Small intestine (tissue), 7 donors: ENCODE results near the gene TOM1L2. TPM values are rescaled to one million over a fixed set of nuclear protein-coding genes. Genes with fewer than 3 reads are reported as not detected.

Experiments
- DNase-seq, 2 donors: peaks; one replicate each; pipeline versions ENCODE4 v3.0.0 to v3.0.0-alpha.2; 2013
- FAIRE-seq: peaks from 2 replicates; lab custom pipeline; 2012; peaks lifted over from hg19 to GRCh38; lab: Jason Lieb, UNC
- H3K27ac ChIP-seq, 3 donors: one replicate each; pipeline ENCODE4 v1.5.1; 2013; ENCODE audit warnings: low read length in 2 of 3, mild to moderate bottlenecking in 2 of 3, control low read depth in 1 of 3, inconsistent platforms in 1 of 3, low read depth in 1 of 3, moderate library complexity in 1 of 3
- H3K27me3 ChIP-seq, 3 donors: one replicate each; pipeline ENCODE4 v1.6.1; 2013; ENCODE audit warnings: low read length in 3 of 3, inconsistent platforms in 1 of 3; ENCODE audit not compliant: control insufficient read depth in 3 of 3, insufficient read depth in 3 of 3
- H3K36me3 ChIP-seq, 3 donors: one replicate each; pipeline ENCODE4 v1.6.1; 2013; ENCODE audit warnings: low read length in 3 of 3, inconsistent platforms in 1 of 3, low read depth in 1 of 3, mild to moderate bottlenecking in 1 of 3, moderate library complexity in 1 of 3; ENCODE audit not compliant: control insufficient read depth in 3 of 3, insufficient read depth in 2 of 3
- H3K4me1 ChIP-seq, 3 donors: one replicate each; pipeline ENCODE4 v1.6.1; 2013; ENCODE audit warnings: low read length in 2 of 3, inconsistent platforms in 1 of 3, low read depth in 1 of 3, mild to moderate bottlenecking in 1 of 3, moderate library complexity in 1 of 3; ENCODE audit not compliant: control insufficient read depth in 3 of 3, insufficient read depth in 2 of 3
- H3K4me3 ChIP-seq, 3 donors: one replicate each; pipeline ENCODE4 v1.5.1; 2013; ENCODE audit warnings: low read length in 3 of 3, control low read depth in 1 of 3, inconsistent platforms in 1 of 3, low read depth in 1 of 3, mild to moderate bottlenecking in 1 of 3, moderate library complexity in 1 of 3
- H3K9me3 ChIP-seq, 2 donors: one replicate each; pipeline ENCODE4 v1.6.1; 2013; ENCODE audit warnings: low read depth in 1 of 2, low read length in 1 of 2; ENCODE audit not compliant: control insufficient read depth in 2 of 2, insufficient read depth in 1 of 2
- WGBS, 3 donors: extraction: QIAGEN DNeasy Blood & Tissue Kit; methylation state at CpG; one replicate each; pipeline ENCODE4 v1.1.7; 2013; 5-methylcytosine and 5-hydroxymethylcytosine counted together
- polyA plus RNA-seq, 4 donors: library from polyadenylated mRNA; stranded (reverse) in 3 of 4; unstranded in 1 of 4; fragments of 200-250 nt in 3 of 4; fragments of 120-200 nt in 1 of 4; gene quantifications; one replicate each; pipeline versions ENCODE4 v1.2.1 to v1.2.3, GENCODE V29; 2013
- donor health status: healthy with polysubstance abuse.
- donor health status: control.
- donor health status: control.
- donor health status: Bipolar disorder and iron deficiency.
- donor health status: healthy.

The TOM1L2 gene
- polyA plus RNA-seq, 4 donors: 14.3 to 26.6 (median 24.7) TPM

DNA sequence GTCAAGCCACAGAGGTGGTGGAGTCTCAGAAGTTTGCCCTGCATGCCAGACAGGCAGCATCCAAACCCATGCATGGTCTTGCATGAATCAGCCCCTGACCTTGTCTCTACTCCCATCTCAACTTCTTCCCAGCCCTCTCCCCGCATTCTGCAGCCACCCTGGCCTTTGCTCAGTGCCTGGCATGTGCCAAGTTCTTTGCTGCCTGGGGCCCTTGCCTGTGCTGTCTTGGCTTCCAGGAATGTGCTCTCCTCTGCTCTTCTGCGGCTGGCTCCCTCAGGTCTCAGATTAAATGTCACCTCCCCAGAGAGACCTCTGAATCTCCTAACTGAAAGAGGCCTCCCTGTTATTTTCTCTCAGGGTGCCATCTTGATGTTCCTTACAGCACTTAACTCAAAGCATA is 18.1 kb upstream of the TOM1L2 start:
- no peaks in the 10 kb centered on the region for H3K9me3 ChIP-seq
- no peak overlapping the region for H3K4me3 ChIP-seq
- no peak overlapping the region for H3K27ac ChIP-seq
- H3K4me1 ChIP-seq: no peaks in the 10 kb centered on the region
- DNase-seq (no peak), FAIRE-seq (no peak)
- no peaks in the 10 kb centered on the region for H3K36me3 ChIP-seq
- no peaks in the 10 kb centered on the region for H3K27me3 ChIP-seq
- WGBS, 3 donors: 67 to 85% (median 69%) methylated on average over 2 of the region's 2 CpGs

- WGBS, 3 donors: 70 to 87% (median 78%) methylated on average over 10 of the region's 10 CpGs
- Histone ChIP-seq H3K4me3 (no peak overlapping the region), H3K27me3 (no peaks in the 10 kb centered on the region), H3K9me3 (no peaks in the 10 kb centered on the region), H3K4me1 (no peaks in the 10 kb centered on the region), H3K27ac (no peak overlapping the region), H3K36me3 (no peaks in the 10 kb centered on the region)
- DNase-seq: no peak
- no peak for FAIRE-seq
These were observed 17.4 kb upstream of the TOM1L2 start for GRCh38 chr17:17989618-17990017.

DNA sequence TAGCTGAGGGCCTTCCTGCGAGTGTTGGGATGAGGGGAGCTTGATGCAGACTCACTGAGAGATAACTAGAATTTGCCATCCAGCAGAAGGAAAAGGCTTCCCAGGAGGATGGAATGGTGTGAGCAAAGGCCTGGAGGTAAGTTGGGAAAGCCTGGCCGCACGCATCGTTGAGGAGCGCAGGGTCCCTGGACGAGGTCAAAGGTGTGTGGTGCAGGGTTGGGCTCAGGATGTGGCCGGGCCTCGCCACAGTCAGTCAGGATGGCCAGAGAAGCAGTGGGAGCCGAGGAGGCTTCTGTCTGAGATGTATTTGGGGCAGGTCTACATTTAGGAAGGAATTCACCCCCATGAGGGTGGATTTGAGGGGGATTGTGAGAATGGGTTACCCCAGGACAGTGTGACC is 16.9 kb upstream of the TOM1L2 start:
- Histone ChIP-seq H3K4me3 (no peak overlapping the region), H3K27me3 (no peaks in the 10 kb centered on the region), H3K9me3 (no peaks in the 10 kb centered on the region), H3K27ac (no peak overlapping the region), H3K36me3 (no peaks in the 10 kb centered on the region), H3K4me1 (no peaks in the 10 kb centered on the region)
- DNase-seq (no peak), FAIRE-seq (no peak)
- WGBS, 3 donors: 90 to 96% (median 91%) methylated on average over 9 of the region's 9 CpGs

DNA sequence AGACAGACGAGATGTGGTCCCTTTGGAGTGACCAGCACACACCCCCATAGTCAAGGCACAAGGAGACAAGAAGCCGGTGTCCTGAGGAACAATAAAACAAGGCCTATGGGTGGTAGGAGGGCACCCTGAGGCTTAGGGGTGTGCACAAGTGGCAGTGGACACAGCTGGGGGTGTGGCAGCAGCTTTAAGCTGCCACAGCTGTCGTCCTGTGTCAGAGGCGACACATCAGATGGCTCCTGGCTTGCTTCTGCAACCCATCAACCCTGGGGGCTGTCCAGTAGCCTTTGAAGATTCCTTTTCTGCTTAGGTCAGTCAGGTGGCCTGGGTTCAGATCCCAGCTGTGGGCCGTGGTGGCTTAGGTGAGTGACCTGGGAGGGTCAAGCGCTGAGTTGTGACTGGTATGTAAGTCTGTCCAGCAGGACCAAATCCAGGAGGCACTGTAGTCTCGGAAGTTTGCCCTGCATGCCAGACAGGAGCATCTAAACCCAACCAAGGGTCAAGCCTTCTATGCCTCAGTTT is 16.3 kb upstream of the TOM1L2 start:
- H3K27me3 ChIP-seq: no peaks in the 10 kb centered on the region
- no peak overlapping the region for H3K27ac ChIP-seq
- H3K9me3 ChIP-seq: no peaks in the 10 kb centered on the region
- DNase-seq: no peak
- no peak for FAIRE-seq
- no peak overlapping the region for H3K4me3 ChIP-seq
- H3K36me3 ChIP-seq: no peaks in the 10 kb centered on the region
- no peaks in the 10 kb centered on the region for H3K4me1 ChIP-seq
- 80 to 89% (median 85%) methylated on average over 7 of the region's 7 CpGs for WGBS, 3 donors

DNA sequence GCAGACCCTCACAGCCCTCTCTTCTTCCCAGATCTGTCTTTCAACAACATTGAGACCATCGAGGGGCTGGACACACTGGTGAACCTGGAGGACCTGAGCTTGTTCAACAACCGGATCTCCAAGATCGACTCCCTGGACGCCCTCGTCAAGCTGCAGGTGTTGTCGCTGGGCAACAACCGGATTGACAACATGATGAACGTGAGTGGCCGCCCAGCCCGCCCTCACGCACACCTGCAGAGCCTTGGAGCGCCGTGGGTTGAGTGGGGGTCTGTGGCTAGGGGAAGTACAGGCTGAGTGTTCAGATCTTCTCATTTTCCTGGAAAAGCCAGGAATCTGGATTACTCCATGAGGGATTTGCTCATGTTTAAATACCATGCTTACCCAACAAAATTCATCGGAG is 15.7 kb upstream of the TOM1L2 start:
- 42 to 70% (median 69%) methylated on average over 14 of the region's 14 CpGs for WGBS, 3 donors
- H3K36me3 ChIP-seq: no peaks in the 10 kb centered on the region
- H3K4me3 ChIP-seq: no peak overlapping the region
- no peaks in the 10 kb centered on the region for H3K9me3 ChIP-seq
- H3K4me1 ChIP-seq: no peaks in the 10 kb centered on the region
- no peak overlapping the region for H3K27ac ChIP-seq
- DNase-seq (peak in 1 of 2 donors; percentile 20), FAIRE-seq (no peak)
- H3K27me3 ChIP-seq: no peaks in the 10 kb centered on the region

DNA sequence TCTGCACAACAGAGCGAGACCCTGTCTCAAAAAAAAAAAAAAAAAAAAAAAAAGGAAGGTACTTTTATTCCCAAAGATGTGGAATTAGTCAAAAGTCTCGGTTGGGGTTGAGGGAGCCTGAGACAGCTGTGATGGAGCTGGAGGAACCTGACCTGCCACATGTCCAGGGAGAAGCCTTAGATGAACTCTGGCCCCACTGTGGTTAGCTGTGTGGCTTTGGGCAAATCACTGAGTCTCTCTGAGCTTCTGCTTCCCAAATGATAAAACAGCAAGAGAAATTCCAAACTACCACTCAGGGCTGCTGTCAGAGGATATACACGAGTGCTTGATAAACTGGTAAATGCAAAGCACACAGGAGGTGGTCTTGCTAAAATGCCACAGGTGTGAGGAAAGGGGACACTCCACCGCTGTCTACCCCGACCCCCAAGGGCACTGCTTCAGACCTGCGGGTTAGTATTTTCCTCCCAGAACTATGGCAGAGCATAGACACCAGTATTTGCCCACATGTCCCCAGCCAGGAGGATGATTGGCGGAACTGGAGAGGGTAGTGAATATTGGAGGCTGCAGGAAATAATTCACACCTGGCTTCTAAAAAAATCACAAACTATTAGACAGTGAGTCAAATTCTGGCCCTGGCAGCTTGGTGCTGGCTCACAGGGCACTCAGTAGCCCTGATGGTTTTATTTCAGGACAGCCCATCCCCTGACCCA is 15.1 kb upstream of the TOM1L2 start:
- Histone ChIP-seq H3K4me1 (no peaks in the 10 kb centered on the region), H3K4me3 (no peak overlapping the region), H3K9me3 (no peaks in the 10 kb centered on the region), H3K27me3 (no peaks in the 10 kb centered on the region), H3K27ac (no peak overlapping the region), H3K36me3 (no peaks in the 10 kb centered on the region)
- DNase-seq (no peak), FAIRE-seq (no peak)
- 86% methylated on average over 7 of the region's 7 CpGs for WGBS, 3 donors

DNA sequence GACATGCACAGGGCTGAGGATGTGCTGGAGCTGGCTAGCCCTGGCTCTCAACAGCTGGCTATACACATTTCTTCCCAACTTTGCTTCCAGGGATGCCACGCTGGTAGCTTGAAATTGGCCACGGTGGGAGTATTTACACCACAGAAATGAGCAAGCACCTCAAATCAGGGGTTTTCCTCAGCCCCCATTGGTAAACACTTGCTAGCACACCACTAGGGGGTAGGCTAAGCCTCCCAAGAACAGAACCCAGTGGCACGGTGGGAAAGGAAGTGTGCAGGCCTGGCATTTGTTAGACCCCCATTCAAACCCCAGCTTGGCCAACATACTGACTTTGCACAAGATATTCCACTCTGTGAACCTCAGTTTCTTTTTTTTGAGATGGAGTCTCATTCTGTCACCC is 13.4 kb upstream of the TOM1L2 start:
- no peaks in the 10 kb centered on the region for H3K36me3 ChIP-seq
- no peak for DNase-seq
- H3K4me3 ChIP-seq: no peak overlapping the region
- H3K9me3 ChIP-seq: no peaks in the 10 kb centered on the region
- 70 to 85% (median 74%) methylated on average over 3 of the region's 3 CpGs for WGBS, 3 donors
- H3K27ac ChIP-seq: no peak overlapping the region
- no peak for FAIRE-seq
- H3K4me1 ChIP-seq: no peaks in the 10 kb centered on the region
- H3K27me3 ChIP-seq: no peaks in the 10 kb centered on the region

DNA sequence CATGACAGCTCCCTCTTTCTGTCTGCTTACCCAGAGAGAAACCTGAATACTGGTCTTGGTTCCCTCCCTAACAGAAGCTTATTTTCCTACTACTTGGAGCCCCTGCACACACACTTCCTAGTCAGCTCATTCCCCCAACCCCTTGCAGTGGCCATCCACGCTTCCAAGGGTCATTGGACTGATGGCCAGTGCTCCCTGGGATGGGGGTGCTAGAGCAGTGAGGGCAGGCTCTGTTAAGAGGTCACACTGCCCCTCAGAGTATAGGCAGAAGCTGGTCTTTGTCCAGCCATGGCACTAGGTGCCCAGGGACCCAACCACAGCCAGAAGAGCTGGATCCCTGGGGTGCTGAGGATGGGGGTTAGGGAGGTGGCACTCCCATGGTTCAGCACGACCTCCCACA is 13.0 kb upstream of the TOM1L2 start:
- Histone ChIP-seq H3K4me3 (no peak overlapping the region), H3K36me3 (no peaks in the 10 kb centered on the region), H3K27me3 (no peaks in the 10 kb centered on the region), H3K27ac (no peak overlapping the region), H3K9me3 (no peaks in the 10 kb centered on the region), H3K4me1 (no peaks in the 10 kb centered on the region)
- FAIRE-seq (no peak), DNase-seq (no peak)
- WGBS, 3 donors: 79 to 91% (median 81%) methylated on average over 2 of the region's 2 CpGs

GRCh38 chr17:17983776-17984175 is 11.6 kb upstream of the TOM1L2 start:
- H3K27me3 ChIP-seq: no peaks in the 10 kb centered on the region

More at GRCh38 chr17:17983776-17984175, 11.6 kb upstream of the TOM1L2 start:
- Histone ChIP-seq H3K27ac (no peak overlapping the region), H3K9me3 (no peaks in the 10 kb centered on the region), H3K36me3 (no peaks in the 10 kb centered on the region), H3K4me1 (no peaks in the 10 kb centered on the region), H3K4me3 (no peak overlapping the region)
- DNase-seq (no peak), FAIRE-seq (no peak)
- WGBS, 3 donors: 84 to 90% (median 86%) methylated on average over 6 of the region's 6 CpGs
